HG02623 (cell line): ENCODE results near the gene BNC2.

ENCODE experiments used
- ATAC-seq: cut with Tn5 transposase; IDR thresholded peaks from one replicate; pipeline ENCODE4 v1.9.1; 2021; ENCODE audit warnings: moderate library complexity; ENCODE audit not compliant: unreplicated experiment

The BNC2 gene

DNA sequence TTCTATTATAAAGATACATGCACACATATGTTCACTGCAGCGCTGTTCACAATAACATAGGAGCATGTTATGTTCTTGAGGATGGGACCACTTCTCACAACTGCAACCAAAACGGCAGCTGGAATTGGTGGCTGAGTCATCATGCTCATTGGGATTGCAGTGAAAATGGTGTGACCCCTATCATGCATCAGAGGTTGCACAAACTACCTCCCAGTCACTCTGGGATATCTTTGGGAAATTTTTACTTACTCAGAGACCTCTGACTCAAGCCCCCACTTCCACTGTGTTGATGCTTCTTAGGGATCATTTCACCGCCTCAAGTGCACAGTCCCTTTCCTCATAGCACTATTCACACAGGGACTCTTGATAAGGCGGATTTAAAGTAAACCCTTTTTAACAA lies 474.1 kb downstream of the BNC2 start:
- no peak for ATAC-seq

DNA sequence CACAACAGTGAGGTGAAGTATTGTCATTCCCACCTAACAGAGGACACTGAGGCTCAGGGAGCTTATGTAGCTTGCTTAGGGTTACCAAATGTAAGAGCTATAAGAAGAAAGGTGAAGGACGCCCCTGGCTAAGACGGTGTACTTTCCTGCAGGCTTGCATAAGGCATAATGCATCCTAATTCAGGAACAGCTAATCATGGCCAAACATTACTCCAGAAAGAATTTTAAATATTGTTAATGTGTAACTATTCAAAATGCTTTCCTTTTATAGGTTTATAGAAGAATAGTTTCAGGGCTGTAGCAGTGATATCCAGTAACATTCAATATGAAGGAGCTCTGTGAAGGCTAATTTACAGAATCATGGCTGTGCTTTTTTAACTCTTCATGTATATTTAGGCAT lies 479.1 kb downstream of the BNC2 start:
- ATAC-seq, result no peak

GRCh38 chr9:16387382-16387781 lies 483.1 kb downstream of the BNC2 start:
- ATAC-seq, result no peak

DNA sequence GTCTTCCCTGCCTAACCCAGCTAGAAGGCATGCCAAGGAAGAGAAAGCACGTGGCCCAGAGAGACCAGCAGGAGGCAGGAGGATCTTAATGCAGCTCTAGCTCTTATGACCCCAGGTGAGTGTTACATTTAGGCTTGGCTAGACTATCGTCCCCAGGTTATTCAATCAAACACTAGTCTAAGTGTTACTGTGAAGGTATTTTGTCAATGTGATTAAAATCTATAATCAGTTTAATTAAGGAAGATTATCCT lies 483.7 kb downstream of the BNC2 start:
- no peak for ATAC-seq

- no peak for ATAC-seq
These were observed 484.3 kb downstream of the BNC2 start for GRCh38 chr9:16386007-16386826.

DNA sequence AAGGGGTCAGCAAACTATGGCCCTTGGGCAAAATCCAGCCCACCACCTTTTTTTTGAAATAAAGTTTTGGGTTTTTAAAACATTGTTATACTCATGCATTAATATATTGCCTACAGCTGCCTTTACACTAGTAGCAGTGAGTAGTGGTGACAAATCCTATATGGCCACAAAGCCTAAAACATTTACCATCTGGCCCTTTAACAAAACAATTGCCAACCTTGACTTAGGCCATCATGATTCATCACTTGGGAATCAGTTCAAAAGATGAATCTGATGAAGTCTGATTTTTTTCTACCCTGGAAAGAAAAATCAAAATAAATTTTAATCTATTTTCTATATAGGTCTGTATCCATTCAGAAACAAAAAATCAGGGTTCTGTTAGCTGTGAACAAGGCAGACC lies 484.9 kb downstream of the BNC2 start:
- no peak for ATAC-seq

GRCh38 chr9:16384993-16385392 lies 485.5 kb downstream of the BNC2 start:
- no peak for ATAC-seq

DNA sequence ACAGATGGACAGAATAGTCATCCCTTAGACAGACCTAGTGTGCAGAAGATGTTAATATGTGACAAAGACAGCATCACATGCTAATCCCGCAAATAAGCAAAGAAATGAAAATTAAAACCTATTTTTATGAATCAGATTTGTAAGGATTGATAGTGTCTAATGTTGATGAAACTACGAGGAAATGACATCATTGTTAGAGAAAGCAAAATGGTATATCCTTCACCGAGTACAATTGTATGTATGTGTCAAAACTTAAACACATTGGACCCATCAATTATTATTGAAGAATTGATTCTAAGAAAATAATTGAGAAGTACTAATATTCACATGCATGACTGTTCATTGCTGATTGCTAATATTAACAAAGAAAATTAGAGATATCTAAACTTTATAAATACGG lies 493.2 kb downstream of the BNC2 start:
- ATAC-seq, result no peak

DNA sequence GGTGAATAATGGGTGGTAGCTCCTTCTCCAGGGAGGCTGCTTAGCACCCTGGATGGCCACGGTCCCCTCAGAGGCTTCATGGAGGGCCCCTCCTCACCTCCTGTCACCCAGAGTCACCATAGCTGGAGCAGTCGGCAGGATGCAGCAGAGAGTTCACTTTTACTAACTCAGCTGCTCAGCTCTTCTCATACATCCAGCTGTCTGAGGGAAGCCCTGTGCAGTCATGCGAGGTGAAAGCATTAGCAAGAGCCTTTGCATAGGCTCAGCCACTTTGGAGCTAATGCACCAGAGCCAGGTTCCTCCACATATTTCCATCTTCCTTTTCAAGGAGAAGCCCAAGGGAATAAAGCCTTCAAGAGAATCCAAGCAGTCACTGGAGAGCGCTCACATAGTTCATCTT lies 499.2 kb downstream of the BNC2 start:
- no peak for ATAC-seq

GRCh38 chr9:16370647-16371046 lies 499.8 kb downstream of the BNC2 start:
- ATAC-seq, result no peak

DNA sequence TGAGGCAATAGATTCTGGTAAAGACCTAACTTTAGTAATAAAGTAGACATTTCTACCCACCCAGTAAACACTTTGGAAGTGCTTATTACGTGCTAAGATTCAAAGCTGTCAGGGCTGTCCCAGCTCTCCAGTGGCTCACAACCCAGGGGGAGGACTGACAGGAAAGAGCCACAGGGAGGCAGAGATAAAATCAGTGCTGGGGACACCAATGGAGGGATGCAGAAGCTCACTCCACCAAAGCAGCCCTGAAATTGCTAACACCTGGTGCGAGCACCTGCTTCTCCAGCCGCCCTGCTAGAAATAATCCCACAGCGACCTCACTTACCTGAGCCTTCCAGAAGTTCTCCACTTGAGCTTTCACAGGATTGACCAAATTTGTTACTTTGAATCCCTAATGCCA lies 501.0 kb downstream of the BNC2 start:
- ATAC-seq, result no peak

GRCh38 chr9:16368237-16369087 lies 502.0 kb downstream of the BNC2 start:
- ATAC-seq, result no peak

DNA sequence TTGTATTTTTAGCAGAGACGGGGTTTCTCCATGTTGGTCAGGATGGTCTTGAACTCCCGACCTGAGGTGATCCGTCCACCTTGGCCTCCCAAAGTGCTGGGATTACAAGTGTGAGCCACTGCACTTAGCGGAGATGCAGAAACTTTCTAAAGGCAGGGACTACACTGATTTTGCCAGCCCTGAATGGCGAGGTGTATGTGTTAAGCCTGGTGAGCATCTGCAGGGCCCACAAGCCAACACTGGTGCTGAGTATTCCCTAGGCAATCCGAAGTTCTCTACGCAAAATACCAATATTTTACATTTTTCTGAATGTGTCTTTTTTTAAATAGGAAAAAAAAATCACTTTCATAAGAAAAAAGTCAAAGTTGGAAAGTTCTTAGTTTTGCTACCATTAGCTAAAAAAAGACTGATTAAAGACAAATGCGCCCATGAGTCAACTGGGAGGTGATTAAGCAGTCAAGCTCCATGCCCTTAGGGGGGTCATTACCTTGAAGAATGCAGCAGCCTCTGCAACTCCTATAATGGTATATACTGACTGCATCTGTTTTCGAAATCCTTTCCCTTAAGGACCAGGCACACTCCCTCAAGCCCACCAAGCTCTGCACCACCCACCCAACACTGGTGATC lies 502.8 kb downstream of the BNC2 start:
- ATAC-seq, result no peak

DNA sequence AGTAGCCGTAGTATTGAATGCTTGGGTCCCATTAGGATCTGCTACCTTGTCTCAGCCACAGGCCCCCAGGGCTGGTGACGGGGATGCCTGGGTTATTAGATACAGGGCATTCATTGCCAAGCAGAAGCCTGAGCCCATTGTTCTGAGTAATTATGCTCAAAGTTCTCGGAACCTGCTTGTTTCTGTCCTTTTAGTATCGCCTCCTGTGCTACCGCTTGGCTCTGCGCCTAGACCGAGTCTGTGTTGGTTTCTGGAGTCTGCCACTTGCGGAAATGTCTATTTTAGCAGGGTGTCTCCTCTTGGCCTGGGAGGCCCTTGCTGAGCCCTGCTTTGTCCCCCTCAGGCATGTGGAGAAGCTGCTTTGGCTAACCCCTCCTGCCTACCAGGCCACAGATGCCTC lies 506.1 kb downstream of the BNC2 start:
- ATAC-seq, result no peak

GRCh38 chr9:16363916-16364315 lies 506.6 kb downstream of the BNC2 start:
- ATAC-seq, result no peak

GRCh38 chr9:16363073-16363781 lies 507.2 kb downstream of the BNC2 start:
- ATAC-seq, result no peak

DNA sequence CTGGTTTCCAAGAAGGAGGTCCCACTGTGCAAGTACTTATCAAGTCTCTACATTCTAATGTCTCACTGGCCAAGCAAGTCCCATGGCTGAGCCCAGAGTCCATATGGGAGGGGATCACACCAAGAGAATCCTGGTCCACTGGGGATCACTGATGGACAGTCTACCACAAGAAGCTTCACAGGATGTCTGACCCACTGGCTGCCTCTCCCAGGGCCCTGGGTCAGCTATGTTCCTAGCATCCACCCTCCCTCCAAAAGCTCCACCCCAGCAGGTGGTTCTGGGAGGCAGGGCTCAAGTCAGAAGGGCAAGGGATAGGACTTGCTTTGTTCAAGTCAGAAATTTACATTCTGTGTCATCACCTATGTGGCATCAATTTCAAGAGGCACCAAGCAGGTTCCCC lies 508.5 kb downstream of the BNC2 start:
- no peak for ATAC-seq

- no peak for ATAC-seq
These were observed 509.4 kb downstream of the BNC2 start for GRCh38 chr9:16361118-16361517.

GRCh38 chr9:16360247-16360646 lies 510.2 kb downstream of the BNC2 start:
- no peak for ATAC-seq
